Fibroblast of skin of right biceps (primary cell): ENCODE data around the gene SLC10A6.

Experiments used
- DNase-seq: peaks from one replicate; pipeline ENCODE4 v3.0.0-alpha.2; 2013

SLC10A6 gene, protein sequence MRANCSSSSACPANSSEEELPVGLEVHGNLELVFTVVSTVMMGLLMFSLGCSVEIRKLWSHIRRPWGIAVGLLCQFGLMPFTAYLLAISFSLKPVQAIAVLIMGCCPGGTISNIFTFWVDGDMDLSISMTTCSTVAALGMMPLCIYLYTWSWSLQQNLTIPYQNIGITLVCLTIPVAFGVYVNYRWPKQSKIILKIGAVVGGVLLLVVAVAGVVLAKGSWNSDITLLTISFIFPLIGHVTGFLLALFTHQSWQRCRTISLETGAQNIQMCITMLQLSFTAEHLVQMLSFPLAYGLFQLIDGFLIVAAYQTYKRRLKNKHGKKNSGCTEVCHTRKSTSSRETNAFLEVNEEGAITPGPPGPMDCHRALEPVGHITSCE

DNA sequence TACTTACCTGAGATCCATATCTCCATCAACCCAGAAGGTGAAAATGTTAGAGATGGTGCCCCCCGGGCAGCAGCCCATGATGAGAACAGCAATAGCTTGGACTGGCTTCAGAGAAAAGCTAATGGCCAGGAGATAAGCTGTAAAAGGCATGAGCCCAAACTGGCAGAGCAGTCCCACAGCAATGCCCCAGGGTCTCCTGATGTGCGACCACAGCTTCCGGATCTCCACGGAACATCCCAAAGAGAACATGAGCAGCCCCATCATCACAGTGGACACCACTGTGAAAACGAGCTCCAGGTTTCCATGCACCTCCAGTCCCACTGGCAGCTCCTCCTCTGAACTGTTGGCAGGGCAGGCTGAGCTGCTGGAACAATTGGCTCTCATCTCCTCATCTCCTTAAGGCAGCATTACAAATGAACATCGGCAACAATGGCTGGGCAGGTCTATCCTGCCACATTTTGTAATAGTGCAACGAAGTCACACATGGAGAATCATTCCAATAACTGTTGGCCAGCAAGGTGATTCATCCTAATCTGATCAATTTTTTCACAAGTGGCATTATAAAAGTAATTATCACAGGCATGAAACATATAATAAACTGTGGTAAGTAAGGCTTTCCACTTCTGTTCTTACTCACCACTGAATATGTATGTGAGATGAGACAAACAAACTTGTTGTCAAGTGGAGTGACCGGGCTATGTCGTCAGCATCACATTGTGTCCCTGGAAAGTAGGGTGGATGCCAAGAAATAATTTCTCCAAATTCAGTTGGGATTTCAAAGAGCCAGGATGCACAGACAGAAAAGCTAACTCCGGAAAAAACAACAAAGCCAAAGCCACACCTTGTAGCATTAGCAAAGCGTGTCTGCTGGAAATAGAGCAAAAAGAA lies at the start of gene SLC10A6:
TSS of gene SLC10A6 (minus strand) at position 653 of the 888 bp plus-strand sequence. CDS start at position 384, 269 bp downstream.
- no peak for DNase-seq

DNA sequence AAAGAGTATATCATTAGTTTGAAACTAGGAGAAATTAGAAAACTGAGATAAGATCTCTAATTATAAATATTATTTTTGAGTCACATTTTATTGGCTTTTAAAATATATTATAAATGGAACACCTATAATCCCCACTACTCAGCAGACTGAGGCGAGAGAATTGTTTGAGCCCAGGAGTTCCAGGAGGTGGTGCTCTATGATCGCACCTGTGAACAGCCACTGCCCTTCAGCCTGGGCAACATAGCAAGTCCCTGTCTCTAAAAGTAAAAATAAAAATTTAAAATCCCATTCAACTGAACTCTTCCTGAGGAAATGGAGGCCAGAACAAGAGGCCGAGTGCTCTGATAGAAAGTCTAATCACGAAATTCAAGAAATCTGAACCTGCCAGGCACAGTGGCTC lies 49.4 kb upstream of the SLC10A6 start:
- no peak for DNase-seq

DNA sequence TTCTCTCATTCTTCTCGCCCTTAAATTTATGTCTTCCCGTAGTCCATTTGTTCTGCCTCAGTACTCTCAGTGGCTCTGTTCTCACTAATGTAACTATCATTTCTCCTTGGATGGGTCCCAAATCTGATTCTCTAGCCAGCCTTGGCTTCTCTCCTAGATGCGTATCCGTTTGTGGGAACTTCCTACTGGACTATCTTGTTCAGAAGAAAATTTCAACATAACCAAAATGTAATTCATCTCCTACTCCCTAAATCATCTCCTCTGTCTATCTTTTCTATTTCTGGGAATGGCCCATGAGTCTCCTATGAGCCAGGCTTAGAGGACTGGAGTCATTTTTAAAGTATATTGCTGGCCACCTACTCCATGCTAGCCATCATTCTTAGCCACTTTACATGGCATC lies 47.4 kb upstream of the SLC10A6 start:
- no peak for DNase-seq

DNA sequence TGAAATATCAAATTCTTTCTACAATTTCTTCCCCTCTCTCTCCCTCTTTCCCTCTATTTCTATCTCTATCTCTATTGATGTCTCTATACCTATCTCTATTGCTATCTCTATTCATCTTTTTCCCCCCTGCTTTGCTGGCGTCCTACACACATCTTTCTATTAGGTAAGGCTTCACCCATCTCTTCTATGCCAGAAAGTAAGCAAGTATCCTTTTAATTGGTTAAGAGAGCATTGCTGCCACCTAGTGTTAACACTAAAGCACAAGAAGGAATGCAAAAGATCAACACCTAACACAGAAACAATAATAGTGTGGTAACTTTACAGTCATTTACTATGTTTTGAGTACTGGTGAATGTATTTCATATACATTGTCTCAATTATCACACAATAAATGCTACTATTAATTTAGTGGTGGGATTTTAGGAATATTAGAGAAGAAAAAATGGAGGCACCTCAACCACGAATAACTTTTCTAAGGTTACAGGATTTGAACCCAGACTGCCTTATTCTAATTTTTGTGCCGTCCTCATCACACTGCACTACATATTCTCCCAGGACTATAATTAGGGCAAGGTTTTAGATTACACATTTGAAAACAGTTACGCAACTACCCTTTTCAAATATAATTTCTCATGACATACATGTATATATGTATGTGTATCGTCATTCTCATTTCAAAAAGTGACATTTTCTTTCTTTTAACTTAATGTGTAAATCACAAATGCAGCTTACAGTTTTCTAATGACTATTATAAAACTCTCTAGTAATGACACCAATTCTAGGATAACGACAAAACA lies 46.7 kb upstream of the SLC10A6 start:
- peak; percentile 74 for DNase-seq

DNA sequence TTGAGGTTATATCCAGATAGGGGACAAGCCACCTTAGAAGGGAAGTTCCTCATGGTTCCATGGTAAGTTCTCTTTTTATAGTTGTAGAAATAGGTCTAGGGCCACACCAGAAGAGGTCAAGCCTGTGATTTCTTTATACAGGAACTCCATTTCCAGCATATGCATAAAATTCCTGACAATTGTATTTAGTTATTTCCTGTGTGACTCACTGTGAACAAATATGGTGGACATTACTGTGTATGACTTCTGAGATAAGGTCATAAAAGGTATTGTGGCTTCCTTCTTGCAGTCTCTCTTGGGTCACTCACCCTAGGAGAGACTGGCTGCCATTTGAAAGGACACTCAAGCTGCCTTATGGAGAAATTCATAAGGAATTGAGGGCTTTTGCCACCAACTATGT lies 45.3 kb upstream of the SLC10A6 start:
- DNase-seq: peak; percentile 52

DNA sequence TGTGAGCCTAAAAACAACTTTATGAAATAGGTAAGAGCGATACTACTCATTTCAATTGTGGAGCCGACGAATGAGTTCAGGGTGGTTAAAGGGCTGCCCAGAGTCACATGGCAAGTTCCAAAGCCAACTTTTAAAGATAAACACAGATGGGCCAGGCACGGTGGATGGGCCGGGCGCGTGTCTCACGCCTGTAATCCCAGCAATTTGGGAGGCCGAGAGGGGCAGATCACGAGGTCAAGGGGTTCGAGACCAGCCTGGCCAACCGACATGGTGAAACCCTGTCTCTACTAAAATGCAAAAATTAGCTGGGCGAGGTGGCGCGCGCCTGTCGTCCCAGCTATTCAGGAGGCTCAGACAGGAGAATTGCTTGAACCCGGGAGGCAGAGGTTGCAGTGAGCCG lies 44.0 kb upstream of the SLC10A6 start:
- DNase-seq: no peak

DNA sequence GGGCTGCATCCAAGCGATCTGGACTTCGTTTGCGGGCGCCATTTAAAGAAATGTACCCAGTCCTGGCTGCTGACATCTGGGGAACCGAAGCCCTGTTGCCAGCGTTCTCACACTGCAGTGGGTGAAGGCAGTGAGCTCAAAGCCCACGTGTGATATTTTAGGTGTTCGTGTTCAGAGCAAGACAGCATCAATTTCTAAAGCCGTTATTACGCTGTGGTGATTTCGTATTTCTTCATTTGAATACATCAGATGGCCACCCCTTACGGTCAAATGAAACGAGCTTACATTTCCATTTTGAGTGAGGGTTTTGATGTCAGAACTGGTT lies 43.4 kb upstream of the SLC10A6 start:
- DNase-seq: no peak

DNA sequence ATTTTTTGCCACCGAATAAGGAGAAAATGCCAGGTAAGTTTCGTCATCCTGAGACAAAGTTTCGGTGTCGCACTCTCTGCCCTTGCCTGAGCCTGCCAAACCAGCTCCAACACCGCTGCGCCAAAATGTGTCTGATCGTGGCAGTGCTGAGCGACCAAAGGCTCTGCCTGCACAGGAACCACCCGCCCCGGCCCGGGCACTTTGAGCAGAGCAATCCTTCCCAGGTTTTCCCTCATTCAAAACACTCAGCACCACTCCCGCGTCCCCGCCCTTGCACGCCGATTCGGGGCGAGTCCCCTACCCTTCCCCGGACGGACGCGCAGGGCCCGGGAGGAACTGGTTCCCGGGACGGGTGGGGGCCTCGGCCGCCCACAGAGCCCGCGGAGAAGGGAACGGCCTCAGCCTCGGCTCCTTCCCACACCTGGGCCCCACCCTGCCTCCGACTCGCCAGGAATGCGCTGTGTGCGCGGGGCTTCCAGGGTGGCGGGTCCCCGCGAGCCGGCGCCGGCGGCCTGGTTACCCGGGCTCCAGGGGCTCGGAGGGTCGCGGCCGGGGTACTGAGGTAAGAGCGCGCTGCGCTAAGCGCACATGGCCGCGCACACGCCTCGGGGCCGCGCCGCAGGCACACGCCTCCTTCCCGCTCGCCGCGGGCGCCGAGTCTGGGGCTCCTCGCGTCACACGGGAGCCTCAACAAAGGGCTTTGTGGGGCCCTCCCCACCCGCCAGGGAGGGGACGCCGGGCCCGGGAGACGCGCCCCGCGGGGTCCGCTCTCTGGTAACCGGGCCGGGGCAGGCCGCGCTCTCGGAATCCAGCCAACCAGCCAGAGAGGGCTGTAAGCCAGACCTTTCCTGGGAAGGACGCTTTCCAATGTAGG lies 42.8 kb upstream of the SLC10A6 start, which contains the start of gene C4orf36:
TSS of gene C4orf36 (minus strand) at position 661 of the 874 bp plus-strand sequence. CDS start 902 bp downstream, outside the sequence.
- DNase-seq: peak; percentile 63

DNA sequence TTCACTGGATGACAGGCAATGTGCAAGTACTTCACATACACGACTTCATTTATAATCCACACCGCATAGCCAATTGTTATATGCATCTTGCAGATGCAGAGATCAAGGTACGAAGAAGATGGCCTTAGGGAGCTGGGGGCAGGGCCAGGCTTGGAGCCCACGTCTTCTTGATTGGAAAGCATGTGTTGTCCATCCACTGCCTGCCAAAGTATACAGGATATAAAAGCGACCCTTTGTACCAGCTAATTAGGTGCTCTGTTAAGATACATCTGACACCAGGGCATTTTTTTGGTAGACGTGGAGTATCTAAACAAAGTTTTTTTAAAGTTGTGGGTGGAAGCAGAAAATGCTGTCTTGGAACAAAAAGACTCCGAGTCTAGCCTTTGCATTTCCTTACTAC lies 41.6 kb upstream of the SLC10A6 start:
- DNase-seq: no peak

DNA sequence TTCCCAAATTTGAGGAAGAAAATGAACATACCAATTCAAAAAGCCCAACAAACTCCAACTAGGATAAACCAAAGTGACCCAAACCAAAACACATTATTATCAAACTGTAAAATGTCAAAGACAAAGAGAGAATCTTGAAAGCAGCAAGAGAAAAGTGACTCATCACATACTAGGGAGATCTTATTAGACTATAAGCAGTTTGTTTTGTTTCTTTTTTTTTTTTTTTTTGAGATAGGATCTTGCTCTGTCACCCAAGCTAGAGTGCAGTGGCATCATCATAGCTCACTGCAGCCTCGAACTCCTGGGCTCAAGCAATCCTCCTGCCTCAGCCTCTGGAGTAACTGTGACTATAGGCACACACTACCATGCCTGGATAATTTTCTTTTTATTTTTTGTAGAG lies 30.5 kb upstream of the SLC10A6 start:
- DNase-seq: no peak

DNA sequence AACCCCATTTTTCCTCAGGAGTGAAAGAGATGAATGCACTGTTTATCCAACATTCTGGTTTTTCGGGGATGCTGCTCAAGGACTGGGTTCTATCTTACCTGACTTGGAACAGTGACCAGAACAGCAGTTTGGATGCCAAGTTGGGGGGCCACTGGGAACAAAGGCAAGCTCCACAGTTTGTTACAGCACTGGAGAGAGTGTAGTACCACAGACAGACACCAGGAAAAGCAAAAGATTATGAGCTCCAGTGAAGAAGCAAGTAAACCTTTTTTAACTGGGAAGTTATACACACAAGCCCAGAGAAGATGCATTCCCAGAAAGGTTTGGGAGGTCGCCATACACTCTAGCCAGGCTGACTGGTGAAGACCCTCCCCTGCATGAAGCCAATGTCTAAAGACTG lies 29.5 kb upstream of the SLC10A6 start:
- DNase-seq: no peak

DNA sequence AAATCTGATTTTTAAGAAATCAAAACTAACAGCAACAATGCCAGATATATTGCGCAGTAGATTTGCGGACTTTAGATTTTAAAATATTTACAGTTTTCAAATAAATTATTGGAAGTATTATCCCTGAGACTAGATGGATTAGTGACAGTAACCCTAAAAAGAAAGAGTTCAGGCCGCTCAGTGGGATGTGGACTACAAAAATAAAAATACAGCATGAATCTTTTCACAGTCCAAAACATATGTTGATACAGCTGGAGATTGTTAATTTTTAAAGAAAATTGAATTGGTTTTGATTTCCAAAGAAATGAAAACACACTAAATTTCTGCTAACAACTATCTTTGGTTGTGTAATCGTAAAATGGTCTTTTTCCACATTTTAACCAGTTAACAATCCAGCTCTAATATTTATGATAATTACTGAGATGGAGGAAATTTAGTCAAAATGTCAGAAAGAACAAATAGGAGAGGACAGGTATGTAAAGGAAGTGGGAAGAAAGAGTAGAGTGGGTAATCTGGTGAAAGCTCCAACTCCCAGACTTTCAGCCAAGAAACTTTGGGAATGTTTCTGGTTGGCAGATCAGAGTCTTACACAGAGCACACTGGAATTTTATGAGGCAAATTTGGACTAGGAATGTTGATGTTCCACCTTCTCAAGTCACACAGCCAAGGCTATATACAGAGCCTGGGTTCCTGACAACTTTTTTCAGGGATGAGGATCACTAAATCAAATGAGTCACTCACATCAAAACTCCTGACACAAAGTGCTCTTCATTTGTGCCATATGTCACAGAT lies 27.9 kb upstream of the SLC10A6 start:
- no peak for DNase-seq

DNA sequence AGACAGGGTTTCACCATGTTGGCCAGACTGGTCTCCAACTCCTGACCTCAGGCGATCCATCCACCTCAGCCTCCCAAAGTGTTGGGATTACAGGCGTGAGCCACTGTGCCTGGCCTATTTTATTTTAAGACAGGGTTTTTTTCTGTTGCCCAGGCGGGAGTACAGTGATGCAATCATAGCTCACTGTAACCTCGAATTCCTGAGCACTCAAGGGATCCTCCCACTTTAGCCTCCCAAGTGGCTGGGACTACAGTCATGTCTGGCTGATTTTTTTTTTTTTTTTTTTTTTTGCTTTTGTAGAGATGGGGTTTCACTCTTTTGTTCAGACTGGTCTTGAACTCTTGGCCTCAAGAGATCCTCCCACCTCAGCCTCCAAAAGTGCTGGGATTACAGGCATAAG lies 26.3 kb upstream of the SLC10A6 start:
- DNase-seq: peak; percentile 53

DNA sequence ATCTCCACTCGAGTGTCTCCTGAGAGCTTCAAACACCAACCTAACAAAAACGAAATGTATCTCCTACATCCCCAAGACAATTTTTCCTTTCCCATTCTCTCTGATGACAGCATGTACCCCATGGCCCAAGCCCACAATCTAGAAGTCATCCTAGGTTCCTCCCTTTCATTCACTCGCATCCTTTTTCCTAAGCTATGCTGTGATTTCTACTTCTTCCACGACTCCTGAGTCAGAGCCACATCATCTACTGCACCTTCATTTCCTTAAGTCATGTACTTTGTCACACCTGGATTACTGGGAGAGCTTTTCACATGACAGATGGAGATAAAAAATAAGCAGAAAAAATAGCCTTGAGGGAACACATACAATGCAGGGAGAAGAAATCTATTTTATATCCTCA lies 23.0 kb upstream of the SLC10A6 start:
- DNase-seq: no peak

DNA sequence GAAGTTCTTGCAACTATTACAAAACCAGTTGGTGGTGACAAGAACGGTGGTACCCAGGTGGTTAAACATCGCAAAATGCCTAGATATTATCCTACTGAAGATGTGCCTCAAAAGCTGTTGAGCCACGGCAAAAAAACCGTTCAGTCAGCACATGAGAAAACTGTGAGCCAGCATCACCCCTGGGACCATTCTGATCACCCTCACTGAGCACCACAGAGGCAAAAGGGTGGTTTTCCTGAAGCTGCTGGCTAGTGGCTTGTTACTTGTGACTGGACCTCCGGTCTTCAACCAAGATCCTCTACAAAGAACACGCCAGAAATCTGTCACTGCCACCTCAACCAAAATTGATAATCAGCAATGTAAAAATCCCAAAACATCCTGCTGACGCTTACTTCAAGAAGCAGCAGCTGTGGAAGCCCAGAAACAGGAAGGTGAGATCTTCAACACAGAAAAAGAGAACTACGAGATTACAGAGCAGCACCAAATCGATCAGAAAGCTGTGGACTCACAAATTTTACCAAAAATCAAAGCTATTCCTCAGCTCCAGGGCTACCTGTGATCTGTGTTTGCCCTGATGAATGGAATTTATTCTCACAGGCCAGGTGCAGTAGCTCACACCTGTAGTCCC lies 21.4 kb upstream of the SLC10A6 start:
- no peak for DNase-seq

DNA sequence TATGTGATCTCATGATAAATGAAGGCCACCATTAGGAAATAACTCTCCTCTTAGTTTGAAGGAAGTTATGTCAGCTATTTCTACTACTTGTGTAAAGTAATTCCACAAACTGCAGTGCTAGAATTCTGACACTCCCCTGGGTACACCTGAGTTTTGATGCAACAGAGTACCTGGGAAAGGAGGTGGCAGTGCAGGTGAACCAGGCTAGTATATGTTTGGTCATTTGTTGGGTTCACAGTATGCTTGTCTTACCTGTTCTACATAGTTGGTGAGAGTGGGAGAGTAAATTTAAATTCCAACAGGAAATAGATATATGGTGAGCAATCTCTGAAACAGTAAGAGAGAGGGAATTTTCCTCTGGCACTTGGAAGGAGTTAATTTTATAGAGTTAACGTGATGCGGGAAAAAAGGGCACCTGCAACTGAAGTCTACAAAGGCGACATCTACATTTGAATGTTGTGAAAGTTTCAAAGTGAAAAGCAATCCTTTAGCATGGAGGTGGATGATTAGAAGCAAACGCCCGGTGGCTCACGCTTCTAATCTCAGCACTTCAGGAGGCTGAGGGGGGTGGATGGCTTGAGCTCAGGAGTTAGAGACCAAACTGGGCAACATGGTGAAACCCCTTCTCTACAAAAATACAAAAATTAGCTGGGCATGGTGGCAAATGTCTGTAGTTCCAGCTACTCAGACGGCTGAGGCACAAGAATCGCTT lies 8.3 kb upstream of the SLC10A6 start:
- DNase-seq: no peak

DNA sequence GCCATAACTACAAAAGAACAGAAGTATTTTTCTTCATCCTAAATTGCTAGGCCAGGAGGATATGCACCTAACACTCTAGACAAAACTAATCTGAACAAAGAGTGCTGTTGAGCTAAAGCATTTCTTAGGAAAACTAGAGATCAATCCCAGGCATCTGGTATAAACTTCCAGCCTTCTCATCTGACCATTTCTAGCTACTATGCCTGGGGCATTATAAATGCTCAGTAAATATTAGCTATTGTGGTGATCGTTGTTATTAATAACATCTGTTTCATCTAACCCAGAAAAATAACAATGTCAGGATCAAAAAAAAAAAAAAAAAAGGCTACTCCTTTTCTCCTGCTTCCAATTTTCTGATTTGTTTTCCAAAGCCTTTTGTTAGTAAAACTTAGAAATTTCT lies 7.7 kb upstream of the SLC10A6 start:
- DNase-seq: no peak

DNA sequence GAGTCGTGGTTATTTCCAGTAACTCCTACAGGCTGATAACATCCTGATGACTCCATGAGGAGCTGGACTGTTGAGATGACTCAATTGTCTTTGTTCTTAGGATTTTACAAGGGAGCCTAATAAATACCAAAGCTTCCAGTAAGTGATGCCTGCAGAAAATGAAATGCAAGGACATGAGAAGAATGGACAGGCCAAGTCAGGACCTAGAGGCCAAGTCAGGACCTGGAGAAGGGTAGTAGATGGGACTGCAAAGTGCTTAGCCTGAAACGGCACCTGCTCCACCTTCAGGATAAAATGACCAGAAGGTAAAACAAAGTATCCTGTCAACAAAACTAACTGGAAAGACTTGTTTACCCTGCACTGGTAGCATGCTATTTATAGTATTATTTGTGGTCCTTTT lies 6.4 kb upstream of the SLC10A6 start:
- peak; percentile 72 for DNase-seq

DNA sequence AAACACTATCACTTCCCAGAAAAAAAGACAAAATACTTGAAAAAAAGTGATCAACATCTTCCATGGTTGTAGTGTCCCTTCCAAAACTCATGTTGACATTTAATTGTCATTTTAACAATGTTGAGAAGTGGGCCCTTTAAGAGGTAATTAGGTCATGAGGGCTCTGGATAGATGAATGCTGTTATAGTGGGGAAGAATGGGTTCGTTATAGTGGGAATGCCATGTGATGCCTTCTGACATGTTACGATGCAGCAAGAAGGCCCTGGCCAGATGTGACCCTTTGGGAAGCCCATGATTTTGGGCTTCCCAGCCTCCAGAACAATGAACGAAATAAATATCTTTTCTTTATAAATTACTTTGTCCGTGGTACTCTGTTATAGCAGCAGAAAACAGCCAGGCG lies 4.0 kb upstream of the SLC10A6 start:
- DNase-seq: no peak

DNA sequence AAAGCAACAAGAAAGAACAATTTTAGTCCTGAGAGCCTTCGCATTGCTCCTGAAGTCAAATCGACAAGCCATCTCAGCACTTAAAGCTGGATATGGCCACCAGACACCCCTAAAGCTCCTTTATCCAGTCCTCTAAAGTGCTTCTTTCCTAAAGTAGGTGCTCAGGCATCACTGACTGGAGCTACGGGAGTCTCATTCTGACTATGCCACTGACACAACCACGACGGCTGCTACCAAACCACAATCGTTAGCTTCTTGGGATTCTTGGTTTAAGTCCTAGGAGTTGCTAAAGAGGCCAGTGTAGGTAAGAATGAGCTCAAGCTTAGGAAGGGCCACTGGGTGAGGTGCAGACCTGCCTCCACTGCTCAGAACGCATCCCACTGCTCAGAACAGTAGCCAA lies 1.0 kb downstream of the SLC10A6 start:
- peak; percentile 69 for DNase-seq
